Lung (tissue), 12 donors: ENCODE measurements around the gene TENM4. TPM values are rescaled to one million over a fixed set of nuclear protein-coding genes. Genes with fewer than 3 reads are reported as not detected.

Experiments
- ATAC-seq: fragments of 200-7000 bp; cut with Tn5 transposase; one replicate; pipeline ENCODE4 v1.9.1; 2020; ENCODE audit warnings: moderate number of reproducible peaks; ENCODE audit not compliant: insufficient read depth, low FRiP score
- DNase-seq, 3 donors: peaks; one replicate each; pipeline ENCODE4 v3.0.0-alpha.2; 2013 to 2017
- H3K27ac ChIP-seq, 2 donors: one replicate each; pipeline ENCODE4 v1.5.1; 2013; ENCODE audit warnings: mild to moderate bottlenecking in 2 of 2, moderate library complexity in 2 of 2, control low read depth in 1 of 2, inconsistent platforms in 1 of 2, low read depth in 1 of 2, low read length in 1 of 2
- H3K27me3 ChIP-seq, 3 donors: one replicate each; pipeline ENCODE4 v1.5.1; 2013; ENCODE audit warnings: low read length in 2 of 3; ENCODE audit not compliant: control insufficient read depth in 3 of 3, insufficient read depth in 3 of 3
- H3K36me3 ChIP-seq, 4 donors: one replicate each; pipeline ENCODE4 v1.5.1; 2013; ENCODE audit warnings: low read length in 4 of 4, mild to moderate bottlenecking in 1 of 4, moderate library complexity in 1 of 4; ENCODE audit not compliant: control insufficient read depth in 4 of 4, insufficient read depth in 4 of 4
- H3K4me1 ChIP-seq, 5 donors: one replicate each; pipeline ENCODE4 v1.5.1; 2013; ENCODE audit warnings: low read length in 5 of 5, mild to moderate bottlenecking in 2 of 5, moderate library complexity in 1 of 5; ENCODE audit not compliant: control insufficient read depth in 5 of 5, insufficient read depth in 5 of 5
- H3K4me3 ChIP-seq: one replicate; pipeline ENCODE4 v1.5.1; 2013; ENCODE audit warnings: mild to moderate bottlenecking, control low read depth, moderate library complexity
- H3K9ac ChIP-seq, 2 donors: one replicate each; pipeline ENCODE4 v1.5.1; 2013; ENCODE audit warnings: low read length in 2 of 2, control low read depth in 1 of 2; ENCODE audit not compliant: insufficient read depth in 1 of 2
- H3K9me3 ChIP-seq, 4 donors: one replicate each; pipeline ENCODE4 v1.5.1; 2013; ENCODE audit warnings: low read length in 3 of 4, mild to moderate bottlenecking in 1 of 4, moderate library complexity in 1 of 4; ENCODE audit not compliant: control insufficient read depth in 4 of 4, insufficient read depth in 3 of 4
- WGBS, 2 donors: extraction: QIAGEN DNeasy Blood & Tissue Kit; methylation state at CpG; one replicate each; pipeline ENCODE4 v1.1.7; 2013; 5-methylcytosine and 5-hydroxymethylcytosine counted together
- polyA plus RNA-seq, 2 donors: library from polyadenylated mRNA; stranded (reverse); fragments of 200-250 nt; gene quantifications; one replicate each; pipeline ENCODE4 v1.2.1, GENCODE V29; 2013
- total RNA-seq, 2 donors: library from RNA; depleted of rRNA in 1 of 2; stranded (reverse); fragments of >200 nt in 1 of 2; gene quantifications; one replicate each; pipeline ENCODE4 v1.2.1, GENCODE V29; 2014 to 2021
- TF ChIP-seq, protein P1 (sequence below): IDR thresholded peaks from 2 replicates; pipeline ENCODE4 v1.5.1; 2012; ENCODE audit warnings: mild to moderate bottlenecking; ENCODE audit errors: control extremely low read depth, extremely low read depth
- donor health status: control.
- donor health status: control.
- donor health status: Bipolar disorder and iron deficiency.
- donor health status: healthy.
- donor health status: DM: yes; HTN: yes; CAD: no.

Gene TENM4
- total and polyA plus RNA-seq, 4 donors = 0.28 to 16.4 (median 3.2) TPM

GRCh38 chr11:78685156-78685555, 755.7 kb downstream of the TENM4 start:
- H3K36me3 ChIP-seq = no peaks in the 10 kb centered on the region
- TF ChIP-seq, protein P1, sequence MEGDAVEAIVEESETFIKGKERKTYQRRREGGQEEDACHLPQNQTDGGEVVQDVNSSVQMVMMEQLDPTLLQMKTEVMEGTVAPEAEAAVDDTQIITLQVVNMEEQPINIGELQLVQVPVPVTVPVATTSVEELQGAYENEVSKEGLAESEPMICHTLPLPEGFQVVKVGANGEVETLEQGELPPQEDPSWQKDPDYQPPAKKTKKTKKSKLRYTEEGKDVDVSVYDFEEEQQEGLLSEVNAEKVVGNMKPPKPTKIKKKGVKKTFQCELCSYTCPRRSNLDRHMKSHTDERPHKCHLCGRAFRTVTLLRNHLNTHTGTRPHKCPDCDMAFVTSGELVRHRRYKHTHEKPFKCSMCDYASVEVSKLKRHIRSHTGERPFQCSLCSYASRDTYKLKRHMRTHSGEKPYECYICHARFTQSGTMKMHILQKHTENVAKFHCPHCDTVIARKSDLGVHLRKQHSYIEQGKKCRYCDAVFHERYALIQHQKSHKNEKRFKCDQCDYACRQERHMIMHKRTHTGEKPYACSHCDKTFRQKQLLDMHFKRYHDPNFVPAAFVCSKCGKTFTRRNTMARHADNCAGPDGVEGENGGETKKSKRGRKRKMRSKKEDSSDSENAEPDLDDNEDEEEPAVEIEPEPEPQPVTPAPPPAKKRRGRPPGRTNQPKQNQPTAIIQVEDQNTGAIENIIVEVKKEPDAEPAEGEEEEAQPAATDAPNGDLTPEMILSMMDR = no peak
- H3K27me3 ChIP-seq = peaks cover 0 to 3% (median 0%) of the 10 kb centered on the region in 3 donors
- 81 to 88% methylated on average over 3 of the region's 3 CpGs for WGBS, 2 donors
- no peak overlapping the region for H3K9ac ChIP-seq
- H3K4me3 ChIP-seq = no peak overlapping the region
- ATAC-seq = no peak
- no peaks in the 10 kb centered on the region for H3K9me3 ChIP-seq
- DNase-seq = no peak
- no peak overlapping the region for H3K27ac ChIP-seq
- no peaks in the 10 kb centered on the region for H3K4me1 ChIP-seq

- ATAC-seq (no peak), DNase-seq (peak in 2 of 3 donors; percentile 1 to 30)
- H3K4me3 ChIP-seq = no peak overlapping the region
- no peak overlapping the region for H3K27ac ChIP-seq
- WGBS, 2 donors = 92% methylated on average over 2 of the region's 2 CpGs
- TF ChIP-seq, protein P1 = no peak
- no peak overlapping the region for H3K9ac ChIP-seq
- no peaks in the 10 kb centered on the region for H3K36me3 ChIP-seq
- H3K4me1 ChIP-seq = no peaks in the 10 kb centered on the region
- H3K27me3 ChIP-seq = peaks cover 0 to 3% (median 0%) of the 10 kb centered on the region in 3 donors
- H3K9me3 ChIP-seq = no peaks in the 10 kb centered on the region
Measured at GRCh38 chr11:78684377-78684776, 756.5 kb downstream of the TENM4 start.

DNA sequence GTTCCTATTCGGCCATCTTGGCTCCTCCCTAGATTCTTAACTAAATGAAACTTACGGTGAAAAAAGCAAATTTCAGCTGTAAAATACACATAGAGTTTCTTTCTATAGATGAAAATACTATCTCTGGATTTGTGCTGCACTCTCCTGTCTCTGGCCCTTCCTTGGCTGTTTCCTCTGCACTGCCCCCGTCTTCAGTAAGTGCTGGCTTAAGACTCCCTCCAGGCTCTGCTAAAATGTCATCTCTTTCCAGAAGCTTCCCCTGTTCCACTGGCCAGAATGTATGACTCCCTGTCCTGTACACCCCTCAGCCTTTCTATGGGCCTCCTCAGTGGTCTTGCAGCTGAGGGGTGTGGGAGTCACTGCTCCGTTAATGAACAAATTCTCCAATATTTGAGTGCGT, 757.1 kb downstream of the TENM4 start:
- ATAC-seq (no peak), DNase-seq (no peak)
- 77 to 90% methylated on average over 5 of the region's 5 CpGs for WGBS, 2 donors
- TF ChIP-seq, protein P1 = no peak
- H3K4me3 ChIP-seq = no peak overlapping the region
- no peak overlapping the region for H3K9ac ChIP-seq
- no peaks in the 10 kb centered on the region for H3K4me1 ChIP-seq
- peaks cover 0 to 3% (median 0%) of the 10 kb centered on the region in 3 donors for H3K27me3 ChIP-seq
- no peaks in the 10 kb centered on the region for H3K9me3 ChIP-seq
- no peaks in the 10 kb centered on the region for H3K36me3 ChIP-seq
- H3K27ac ChIP-seq = no peak overlapping the region

DNA sequence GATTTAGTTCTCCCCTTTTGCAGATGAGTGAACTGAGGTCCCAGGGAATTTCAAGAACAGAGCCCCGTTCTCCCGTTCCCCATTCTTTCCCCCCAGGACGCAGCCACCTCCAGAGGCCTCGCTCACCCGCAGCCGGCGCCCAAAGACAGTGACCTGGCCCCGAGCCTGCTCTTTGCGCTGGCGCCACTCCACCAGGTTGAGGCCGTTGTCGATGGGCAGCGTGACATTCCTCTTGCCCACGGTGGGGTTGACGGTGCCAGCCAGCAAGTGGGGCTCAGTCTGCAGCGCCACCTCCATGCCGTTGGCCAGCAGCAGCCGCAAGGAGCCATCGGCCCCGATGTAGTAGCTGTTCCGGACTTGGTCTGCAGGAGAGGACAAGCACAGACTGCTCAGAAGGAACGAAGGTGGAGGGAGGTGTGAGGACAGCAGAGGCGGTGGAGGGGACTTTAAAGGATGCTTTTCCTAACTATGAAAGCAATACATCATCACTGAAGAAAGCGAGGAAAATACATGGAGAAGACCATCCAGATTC, 764.7 kb downstream of the TENM4 start:
- DNase-seq = no peak
- TF ChIP-seq, protein P1 = no peak
- no peak overlapping the region for H3K27ac ChIP-seq
- H3K27me3 ChIP-seq = no peaks in the 10 kb centered on the region
- no peak for ATAC-seq
- whole genome bisulfite sequencing, 2 donors = 92 to 93% methylated on average over 24 of the region's 24 CpGs
- no peaks in the 10 kb centered on the region for H3K4me1 ChIP-seq
- H3K4me3 ChIP-seq = no peak overlapping the region
- no peak overlapping the region for H3K9ac ChIP-seq
- H3K36me3 ChIP-seq = peaks cover 0 to 2% (median 0%) of the 10 kb centered on the region in 4 donors
- no peaks in the 10 kb centered on the region for H3K9me3 ChIP-seq
